Common myeloid progenitor, CD34-positive (primary cell): ENCODE results near the gene HEPN1.

Source experiments
- CTCF ChIA-PET: fragments of 350-600 bp; sonication (Branson Sonifier 250); formaldehyde crosslinking; loops from one replicate; lab custom pipeline; 2021; ENCODE audit warnings: antibody characterized with exemption; lab: Charles Lee
- POLR2A ChIA-PET: fragments of 350-600 bp; sonication (Branson Sonifier 250); formaldehyde crosslinking; loops from one replicate; lab custom pipeline; 2021; ENCODE audit warnings: antibody characterized with exemption; lab: Charles Lee
- DNase-seq, 3 donors: peaks; one replicate each; pipeline versions ENCODE4 v3.0.0 to v3.0.0-alpha.2; 2013
- H3K27ac ChIP-seq, 2 experiments: 1 replicate in 1 of 2; 2 replicates in 1 of 2; pipeline ENCODE4 v1.7.0; 2013; ENCODE audit warnings: inconsistent platforms in 2 of 2, low read length in 2 of 2, mild to moderate bottlenecking in 2 of 2, low read depth in 1 of 2, moderate library complexity in 1 of 2; ENCODE audit not compliant: severe bottlenecking in 2 of 2, insufficient read depth in 1 of 2, poor library complexity in 1 of 2
- H3K27me3 ChIP-seq, 5 experiments: replicated peaks in 2 of 5; 1 replicate in 3 of 5; 2 replicates in 2 of 5; pipeline versions ENCODE4 v1.6.1 to v1.7.0; 2013; ENCODE audit warnings: low read length in 4 of 5, mild to moderate bottlenecking in 2 of 5, moderate library complexity in 2 of 5, inconsistent platforms in 1 of 5; ENCODE audit not compliant: insufficient read depth in 5 of 5, control insufficient read depth in 4 of 5
- H3K36me3 ChIP-seq, 4 experiments: 1 replicate in 2 of 4; 2 replicates in 2 of 4; pipeline versions ENCODE4 v1.6.1 to v1.7.0; 2013; ENCODE audit warnings: low read length in 3 of 4, control low read depth in 1 of 4, mild to moderate bottlenecking in 1 of 4; ENCODE audit not compliant: control insufficient read depth in 4 of 4, insufficient read depth in 4 of 4
- H3K4me1 ChIP-seq, 4 experiments: 1 replicate in 3 of 4; 2 replicates in 1 of 4; pipeline versions ENCODE4 v1.6.1 to v1.7.1; 2013; ENCODE audit warnings: low read length in 3 of 4, mild to moderate bottlenecking in 3 of 4, control low read depth in 1 of 4, inconsistent platforms in 1 of 4, moderate library complexity in 1 of 4; ENCODE audit not compliant: control insufficient read depth in 4 of 4, insufficient read depth in 4 of 4; ENCODE audit errors: control extremely low read depth in 1 of 4
- H3K4me3 ChIP-seq, 7 experiments: 1 replicate in 4 of 7; 2 replicates in 3 of 7; pipeline versions ENCODE4 v1.5.1 to v1.7.0; 2013; ENCODE audit warnings: mild to moderate bottlenecking in 7 of 7, low read length in 6 of 7, moderate library complexity in 6 of 7, inconsistent platforms in 2 of 7, low read depth in 2 of 7, control low read depth in 1 of 7; ENCODE audit not compliant: insufficient read depth in 4 of 7, control insufficient read depth in 1 of 7; ENCODE audit errors: extremely low read depth in 1 of 7
- H3K9me3 ChIP-seq, 5 experiments: 1 replicate in 4 of 5; 2 replicates in 1 of 5; pipeline versions ENCODE4 v1.6.1 to v1.7.1; 2013; ENCODE audit warnings: low read length in 4 of 5, mild to moderate bottlenecking in 2 of 5, inconsistent platforms in 1 of 5, low read depth in 1 of 5, moderate library complexity in 1 of 5; ENCODE audit not compliant: control insufficient read depth in 4 of 5, insufficient read depth in 2 of 5; ENCODE audit errors: control extremely low read depth in 1 of 5
- WGBS: methylation state at CpG from one replicate; pipeline ENCODE4 v1.1.5; 2013; ENCODE audit not compliant: insufficient coverage; 5-methylcytosine and 5-hydroxymethylcytosine counted together

HEPN1 gene

GRCh38 chr11:124937336-124937935, 18.4 kb downstream of the HEPN1 start:
- no peak for DNase-seq
- H3K9me3 ChIP-seq: no peaks in the 10 kb centered on the region
- ChIA-PET POLR2A (no interaction called here), CTCF (interaction anchor here (2.2 kb wide), 1 partner anchor 7 kb away, joined by 6 read pairs; no protein-coding TSS in a partner anchor)
- H3K36me3 ChIP-seq: no peaks in the 10 kb centered on the region
- no peak overlapping the region for H3K4me3 ChIP-seq
- WGBS: 100% methylated on average over 2 of the region's 3 CpGs
- no peaks in the 10 kb centered on the region for H3K4me1 ChIP-seq
- H3K27ac ChIP-seq: no peak overlapping the region
- H3K27me3 ChIP-seq: peaks cover 0 to 6% (median 3%) of the 10 kb centered on the region in 5 experiments

GRCh38 chr11:124938206-124938765, 19.2 kb downstream of the HEPN1 start:
- POLR2A ChIA-PET: no interaction called here
- CTCF ChIA-PET: interaction anchor here (1.1 kb wide), 1 partner anchor 17 kb away, joined by 3 read pairs; no protein-coding TSS in a partner anchor
- WGBS: 88% methylated on average over 1 of the region's 6 CpGs

GRCh38 chr11:124938970-124939369, 19.9 kb downstream of the HEPN1 start:
- Histone ChIP-seq H3K4me3 (no peak overlapping the region), H3K36me3 (no peaks in the 10 kb centered on the region), H3K4me1 (peaks cover 0 to 13% (median 3%) of the 10 kb centered on the region in 4 experiments), H3K27me3 (peaks cover 0 to 6% (median 3%) of the 10 kb centered on the region in 5 experiments), H3K27ac (no peak overlapping the region), H3K9me3 (no peaks in the 10 kb centered on the region)
- 95% methylated on average over 6 of the region's 6 CpGs for WGBS
- CTCF ChIA-PET: interaction anchor here (1.1 kb wide), 1 partner anchor 18 kb away, joined by 3 read pairs; no protein-coding TSS in a partner anchor
- no peak for DNase-seq
- POLR2A ChIA-PET: no interaction called here

More at GRCh38 chr11:124938206-124938765, 19.2 kb downstream of the HEPN1 start:
- Histone ChIP-seq H3K4me3 (no peak overlapping the region), H3K27me3 (peaks cover 0 to 6% (median 3%) of the 10 kb centered on the region in 5 experiments), H3K27ac (no peak overlapping the region), H3K4me1 (peaks cover 0 to 6% (median 0%) of the 10 kb centered on the region in 4 experiments), H3K36me3 (no peaks in the 10 kb centered on the region), H3K9me3 (no peaks in the 10 kb centered on the region)
- no peak for DNase-seq

DNA sequence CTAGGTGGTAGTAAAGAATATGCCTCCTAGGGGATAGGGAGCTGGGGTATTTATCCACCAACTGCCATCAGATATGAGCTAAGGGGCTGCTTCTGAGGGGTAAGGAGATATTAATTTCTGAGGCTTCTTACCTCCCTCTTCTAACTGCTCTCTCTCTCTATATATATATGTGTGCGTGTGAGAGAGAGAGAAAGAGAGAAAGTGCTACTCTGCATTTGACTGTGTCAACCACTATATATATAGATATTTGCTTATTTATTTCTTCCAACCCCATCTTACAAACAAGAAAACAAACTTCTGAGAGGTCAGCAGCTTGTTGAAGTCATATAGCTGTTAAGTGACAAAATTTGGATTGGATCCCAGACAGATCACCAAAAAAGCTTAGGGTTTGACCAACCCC, 22.7 kb downstream of the HEPN1 start:
- ChIA-PET CTCF (interaction anchor here (0.9 to 1.8 kb wide), 4 partner anchors 9 to 58 kb away, joined by 3 to 6 read pairs (median 4); partner anchors contain the start of gene CCDC15), POLR2A (no interaction called here)

GRCh38 chr11:124942466-124943253, 23.6 kb downstream of the HEPN1 start:
- no peaks in the 10 kb centered on the region for H3K27me3 ChIP-seq
- H3K4me1 ChIP-seq: peaks cover 0 to 15% (median 4%) of the 10 kb centered on the region in 4 experiments
- no peak overlapping the region for H3K4me3 ChIP-seq
- H3K9me3 ChIP-seq: peaks cover 0 to under 1% (median 0%) of the 10 kb centered on the region in 5 experiments
- ChIA-PET CTCF (interaction anchor here (0.9 to 1.8 kb wide), 4 partner anchors 9 to 15 kb away, joined by 4 to 6 read pairs (median 5); partner anchors contain the start of gene CCDC15), POLR2A (no interaction called here)
- no peaks in the 10 kb centered on the region for H3K36me3 ChIP-seq
- WGBS: 93% methylated on average over 6 of the region's 6 CpGs
- no peak for DNase-seq
- no peak overlapping the region for H3K27ac ChIP-seq

More for the DNA sequence above, 22.7 kb downstream of the HEPN1 start:
- whole genome bisulfite sequencing: no CpG with 5 or more reads among the region's 1 CpG
- DNase-seq: no peak
- H3K9me3 ChIP-seq: no peaks in the 10 kb centered on the region
- no peak overlapping the region for H3K4me3 ChIP-seq
- peaks cover 0 to 15% (median 4%) of the 10 kb centered on the region in 4 experiments for H3K4me1 ChIP-seq
- no peaks in the 10 kb centered on the region for H3K36me3 ChIP-seq
- peaks cover 0 to under 1% (median 0%) of the 10 kb centered on the region in 5 experiments for H3K27me3 ChIP-seq
- H3K27ac ChIP-seq: no peak overlapping the region

DNA sequence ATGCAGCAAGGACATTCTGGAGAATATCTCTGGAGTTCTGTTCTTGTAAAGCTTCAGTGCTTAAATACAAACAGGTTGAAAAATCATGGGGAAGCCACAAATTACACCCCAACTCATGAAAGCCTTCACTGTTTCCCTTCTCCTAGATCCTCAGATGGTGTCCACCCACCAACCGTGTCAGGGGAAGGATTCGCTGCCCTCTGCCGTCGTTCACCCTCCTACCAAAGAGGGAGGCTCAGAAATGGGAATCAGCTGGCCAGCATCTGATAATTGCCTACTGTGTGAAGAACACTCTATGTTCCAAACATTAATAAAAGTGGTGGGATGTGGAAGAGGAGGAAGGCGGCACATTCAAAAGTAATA, 24.2 kb downstream of the HEPN1 start:
- Histone ChIP-seq H3K4me1 (peaks cover 0 to 15% (median 4%) of the 10 kb centered on the region in 4 experiments), H3K27ac (peak overlapping the region in 1 of 2 experiments; percentile 56), H3K4me3 (no peak overlapping the region), H3K36me3 (no peaks in the 10 kb centered on the region), H3K9me3 (peaks cover 0 to 3% (median 0%) of the 10 kb centered on the region in 5 experiments), H3K27me3 (no peaks in the 10 kb centered on the region)
- 14% methylated on average over 1 of the region's 5 CpGs for WGBS
- ChIA-PET CTCF (interaction anchor here (1.1 to 1.2 kb wide), 2 partner anchors 9 to 14 kb away, joined by 4 to 6 read pairs; no protein-coding TSS in a partner anchor), POLR2A (no interaction called here)
- DNase-seq: no peak
